Smooth muscle cell of bladder (primary cell): Measurements from ENCODE around the gene FBLN2. TPM values are rescaled to one million over a fixed set of nuclear protein-coding genes. Genes with fewer than 3 reads are reported as not detected.

Experiments used
- total RNA-seq: library from RNA; depleted of rRNA; stranded (reverse); fragments of >200 nt; gene quantifications from 2 replicates; pipeline ENCODE4 v1.2.3, GENCODE V29; 2014

The FBLN2 gene
- 161 and 442 TPM in 2 replicates for total RNA-seq

GRCh38 chr3:13548696-13549622 lies at the start of gene FBLN2:
Gene FBLN2, plus strand, starts transcription at chr3:13549125. Its CDS starts 21,231 bp downstream, at chr3:13570356.

Other genes with a start within 250 kb of the FBLN2 start
- under 0.01 TPM in 1 of 2 replicates, not detected in the other for gene NUP210, start 128.8 kb upstream of the FBLN2 start, total RNA-seq
- 12.7 and 14.1 TPM in 2 replicates for gene HDAC11, start 68.8 kb upstream of the FBLN2 start, total RNA-seq